Loucy (cell line): ENCODE results near the gene RBPMS2.

Experiments
- H2AFZ ChIP-seq: fragments of 200-600 bp; sonication (generic); 2 replicates; pipeline ENCODE4 v1.6.0; 2016; ENCODE audit warnings: antibody characterized with exemption, mild to moderate bottlenecking, low read length, moderate library complexity
- H3F3A ChIP-seq: fragments of 200-600 bp; 2 replicates; pipeline ENCODE4 v1.6.0; 2016; ENCODE audit warnings: antibody characterized with exemption, low read depth, mild to moderate bottlenecking
- H3K27me3 ChIP-seq: fragments of 200-600 bp; sonication (generic); 2 replicates; pipeline ENCODE4 v1.6.1; 2014; ENCODE audit warnings: low read length, mild to moderate bottlenecking; ENCODE audit not compliant: insufficient read depth, poor library complexity, severe bottlenecking
- H3K36me3 ChIP-seq: fragments of 200-600 bp; sonication (generic); 2 replicates; pipeline ENCODE4 v1.6.1; 2016; ENCODE audit warnings: low read length; ENCODE audit not compliant: insufficient read depth
- H3K4me1 ChIP-seq: fragments of 200-600 bp; sonication (generic); 2 replicates; pipeline ENCODE4 v1.5.1; 2014; ENCODE audit warnings: low read length, mild to moderate bottlenecking; ENCODE audit not compliant: insufficient read depth, poor library complexity, severe bottlenecking
- H3K4me2 ChIP-seq: fragments of 200-600 bp; sonication (generic); 2 replicates; pipeline ENCODE4 v1.6.0; 2014; ENCODE audit warnings: antibody characterized with exemption, low read length, low read depth, mild to moderate bottlenecking; ENCODE audit not compliant: poor library complexity, severe bottlenecking
- H3K4me3 ChIP-seq: fragments of 200-600 bp; sonication (generic); 2 replicates; pipeline ENCODE4 v1.5.1; 2014; ENCODE audit warnings: low read length, mild to moderate bottlenecking, mixed read lengths; ENCODE audit not compliant: poor library complexity, severe bottlenecking
- H3K79me2 ChIP-seq: fragments of 200-600 bp; sonication (generic); 2 replicates; pipeline ENCODE4 v1.6.1; 2014; ENCODE audit warnings: low read length; ENCODE audit not compliant: insufficient read depth
- H3K9ac ChIP-seq: fragments of 200-600 bp; sonication (generic); 2 replicates; pipeline ENCODE4 v1.6.0; 2014; ENCODE audit warnings: mild to moderate bottlenecking, low read depth, low read length, moderate library complexity; ENCODE audit not compliant: poor library complexity, severe bottlenecking
- H3K9me2 ChIP-seq: fragments of 200-600 bp; sonication (generic); replicated peaks from 2 replicates; pipeline ENCODE4 v1.6.1; 2016; ENCODE audit warnings: low read depth, low read length, mixed read lengths
- H3K9me3 ChIP-seq: fragments of 200-600 bp; sonication (generic); 2 replicates; pipeline ENCODE4 v1.6.1; 2014; ENCODE audit warnings: mild to moderate bottlenecking, antibody characterized with exemption, low read length, low read depth; ENCODE audit not compliant: insufficient read depth
- H4K20me1 ChIP-seq: fragments of 200-600 bp; sonication (generic); 2 replicates; pipeline ENCODE4 v1.6.0; 2014; ENCODE audit warnings: antibody characterized with exemption, low read length, mild to moderate bottlenecking; ENCODE audit not compliant: insufficient read depth, poor library complexity, severe bottlenecking
- CTCF ChIP-seq: fragments of 200-600 bp; sonication (generic); conservative IDR thresholded peaks from 2 replicates; pipeline ENCODE4 v1.5.1; 2014; ENCODE audit warnings: mild to moderate bottlenecking, antibody characterized with exemption, low read length
- EZH2phosphoT487 ChIP-seq: fragments of 200-600 bp; IDR thresholded peaks from 2 replicates; pipeline ENCODE4 v1.6.1; 2018; ENCODE audit warnings: antibody characterized with exemption, mild to moderate bottlenecking, moderate library complexity, borderline replicate concordance

RBPMS2 gene

DNA sequence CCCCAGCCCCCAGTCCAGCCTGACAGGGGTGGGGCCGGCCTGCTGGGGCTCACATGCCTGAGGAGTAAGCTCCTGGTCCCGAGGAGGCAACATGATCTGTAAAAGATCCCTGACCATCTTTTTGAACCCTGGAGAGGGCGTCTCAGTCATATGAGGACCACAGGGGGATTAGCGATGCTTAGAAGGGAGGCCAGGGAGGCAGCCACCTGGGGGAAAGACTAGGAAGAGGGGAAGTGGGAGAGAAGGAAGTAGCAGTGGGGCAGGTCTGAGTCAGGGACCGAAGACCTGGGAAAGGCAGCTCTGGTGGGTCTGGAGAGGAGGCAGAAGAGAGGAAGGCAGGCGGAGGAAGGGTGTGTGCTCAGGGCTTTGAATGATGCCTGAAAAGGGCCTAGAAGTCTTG, 31.1 kb upstream of the RBPMS2 start:
- Histone ChIP-seq H3K79me2 (no peaks in the 10 kb centered on the region), H3K36me3 (no peaks in the 10 kb centered on the region), H4K20me1 (no peaks in the 10 kb centered on the region), H3K4me1 (no peaks in the 10 kb centered on the region), H3K27me3 (no peaks in the 10 kb centered on the region), H3F3A (no peaks in the 10 kb centered on the region), H2AFZ (no peak overlapping the region), H3K4me2 (no peak overlapping the region), H3K9ac (no peak overlapping the region), H3K9me3 (no peaks in the 10 kb centered on the region), H3K9me2 (no peaks in the 10 kb centered on the region), H3K4me3 (no peak overlapping the region)
- TF ChIP-seq CTCF (no peak), EZH2phosphoT487 (no peak)

- H3K4me3 ChIP-seq: no peak overlapping the region
- H3K36me3 ChIP-seq: no peaks in the 10 kb centered on the region
Observed at GRCh38 chr15:64804619-64805018, 29.2 kb upstream of the RBPMS2 start.

GRCh38 chr15:64803526-64803925, 28.1 kb upstream of the RBPMS2 start:
- TF ChIP-seq CTCF: no peak
- no peak for TF ChIP-seq EZH2phosphoT487
- Histone ChIP-seq H3K4me1 (no peaks in the 10 kb centered on the region), H3K9me2 (no peaks in the 10 kb centered on the region), H2AFZ (no peak overlapping the region), H3K27me3 (no peaks in the 10 kb centered on the region), H3F3A (no peaks in the 10 kb centered on the region), H3K36me3 (no peaks in the 10 kb centered on the region), H4K20me1 (no peaks in the 10 kb centered on the region), H3K4me3 (no peak overlapping the region), H3K79me2 (no peaks in the 10 kb centered on the region), H3K9ac (no peak overlapping the region), H3K9me3 (no peaks in the 10 kb centered on the region), H3K4me2 (no peak overlapping the region)

More at GRCh38 chr15:64804619-64805018, 29.2 kb upstream of the RBPMS2 start:
- TF ChIP-seq CTCF (no peak), EZH2phosphoT487 (no peak)
- no peaks in the 10 kb centered on the region for H3K27me3 ChIP-seq
- H3K4me1 ChIP-seq: no peaks in the 10 kb centered on the region
- H3F3A ChIP-seq: no peaks in the 10 kb centered on the region
- H3K4me2 ChIP-seq: no peak overlapping the region
- H3K79me2 ChIP-seq: no peaks in the 10 kb centered on the region
- no peaks in the 10 kb centered on the region for H3K9me3 ChIP-seq
- H3K9ac ChIP-seq: no peak overlapping the region
- H3K9me2 ChIP-seq: no peaks in the 10 kb centered on the region
- no peak overlapping the region for H2AFZ ChIP-seq
- no peaks in the 10 kb centered on the region for H4K20me1 ChIP-seq
